Keratinocyte (primary cell): ENCODE data around the gene ZNF358. TPM values are rescaled to one million over a fixed set of nuclear protein-coding genes. Genes with fewer than 3 reads are reported as not detected.

Experiments
- DNase-seq: peaks from one replicate; pipeline ENCODE4 v3.0.0-alpha.2; 2011; ENCODE audit warnings: low read depth, missing footprints, low spot score
- FAIRE-seq: peaks from 2 replicates; lab custom pipeline; 2011; peaks lifted over from hg19 to GRCh38; lab: Jason Lieb, UNC
- H2AFZ ChIP-seq: 2 replicates; pipeline ENCODE4 v1.6.0; 2012; ENCODE audit warnings: low read length, control low read depth, inconsistent platforms; ENCODE audit not compliant: control insufficient read depth
- H3K27ac ChIP-seq: 2 replicates; pipeline ENCODE4 v1.5.1; 2011; ENCODE audit warnings: low read length; ENCODE audit not compliant: control insufficient read depth, insufficient read depth
- H3K27me3 ChIP-seq: 3 replicates; pipeline ENCODE4 v1.6.0; 2011; ENCODE audit warnings: low read length; ENCODE audit not compliant: control insufficient read depth, insufficient read depth; ENCODE audit errors: extremely low read depth
- H3K36me3 ChIP-seq, 2 experiments: 2 replicates in 1 of 2; 3 replicates in 1 of 2; pipeline ENCODE4 v1.5.1; 2011; ENCODE audit warnings: low read length in 2 of 2, mild to moderate bottlenecking in 1 of 2; ENCODE audit not compliant: control insufficient read depth in 2 of 2, insufficient read depth in 2 of 2; ENCODE audit errors: extremely low read depth in 1 of 2
- H3K4me1 ChIP-seq: 3 replicates; pipeline ENCODE4 v1.5.1; 2011; ENCODE audit warnings: low read length; ENCODE audit not compliant: control insufficient read depth, insufficient read depth; ENCODE audit errors: extremely low read depth
- H3K4me2 ChIP-seq: 3 replicates; pipeline ENCODE4 v1.6.0; 2011; ENCODE audit warnings: low read depth, low read length; ENCODE audit not compliant: control insufficient read depth, insufficient read depth; ENCODE audit errors: extremely low read depth
- H3K4me3 ChIP-seq, 3 experiments: fragments of 200-600 bp in 1 of 3; sonication (generic) in 1 of 3; 2 replicates in 2 of 3; 3 replicates in 1 of 3; pipeline ENCODE4 v1.5.1; 2011 to 2016; ENCODE audit warnings: low read length in 3 of 3, mild to moderate bottlenecking in 3 of 3, control low read depth in 2 of 3, inconsistent platforms in 1 of 3, low read depth in 1 of 3, mixed read lengths in 1 of 3, mixed run types in 1 of 3, moderate library complexity in 1 of 3; ENCODE audit not compliant: control insufficient read depth in 2 of 3, insufficient read depth in 2 of 3; ENCODE audit errors: extremely low read depth in 1 of 3
- H3K79me2 ChIP-seq: 2 replicates; pipeline ENCODE4 v1.6.0; 2012; ENCODE audit warnings: low read length; ENCODE audit not compliant: control insufficient read depth, insufficient read depth
- H3K9ac ChIP-seq: 3 replicates; pipeline ENCODE4 v1.6.0; 2011; ENCODE audit warnings: low read length; ENCODE audit not compliant: control insufficient read depth, insufficient read depth; ENCODE audit errors: extremely low read depth
- H3K9me1 ChIP-seq: 3 replicates; pipeline ENCODE4 v1.6.0; 2011; ENCODE audit warnings: low read length; ENCODE audit not compliant: control insufficient read depth, insufficient read depth; ENCODE audit errors: extremely low read depth
- H3K9me3 ChIP-seq: 2 replicates; pipeline ENCODE4 v1.5.1; 2012; ENCODE audit warnings: low read depth, low read length; ENCODE audit not compliant: control insufficient read depth
- H4K20me1 ChIP-seq: 3 replicates; pipeline ENCODE4 v1.6.0; 2011; ENCODE audit warnings: low read length; ENCODE audit not compliant: control insufficient read depth, insufficient read depth; ENCODE audit errors: extremely low read depth
- CTCF ChIP-seq, 3 experiments: IDR thresholded peaks in 1 of 3; conservative IDR thresholded peaks in 1 of 3; optimal IDR thresholded peaks in 1 of 3; 2 replicates in 2 of 3; 3 replicates in 1 of 3; pipeline versions ENCODE3 to v1.5.1; 2011; ENCODE audit warnings: low read length in 3 of 3, mild to moderate bottlenecking in 3 of 3, moderate library complexity in 2 of 3, control low read depth in 1 of 3, inconsistent platforms in 1 of 3; ENCODE audit not compliant: insufficient read depth in 2 of 3; ENCODE audit errors: extremely low read depth in 1 of 3
- EZH2 ChIP-seq: IDR thresholded peaks from one replicate; pipeline ENCODE4 v1.6.1; 2012; ENCODE audit warnings: inconsistent platforms, mild to moderate bottlenecking, low read length, moderate library complexity
- dilution Hi-C: fragments of 300-500 bp; cut with MboI; formaldehyde crosslinking; loops from one replicate; pipeline ENCODE4 v1.7.0; 2020; ENCODE audit warnings: low sequenced_read_pairs; ENCODE audit not compliant: extremely low pct_ligation_motif_present
- polyA plus RNA-seq, 5 experiments: library from polyadenylated mRNA; depleted of rRNA in 3 of 5; stranded (reverse) in 3 of 5; stranded (forward) in 1 of 5; unstranded in 1 of 5; fragments of >200 nt; gene quantifications; 1 replicate in 1 of 5; 2 replicates in 3 of 5; 3 replicates in 1 of 5; pipeline versions ENCODE4 v1.2.1 to v1.2.3, GENCODE V29; 2011 to 2012; ENCODE audit warnings: missing spikeins in 2 of 5, low read depth in 1 of 5, low replicate concordance in 1 of 5

Gene ZNF358
- polyA plus RNA-seq, 1 donor (not counting 4 experiments of a cell fraction or from before 2014, with no cell fraction given): 8.5 TPM

- DNase-seq: no peak
- peaks cover 8% of the 10 kb centered on the region for H3K4me1 ChIP-seq
- FAIRE-seq: no peak
- no peak overlapping the region for H3K27ac ChIP-seq
- no peaks in the 10 kb centered on the region for H3K9me3 ChIP-seq
- dilution Hi-C loops: no loop called here
- no peak overlapping the region for H2AFZ ChIP-seq
- no peaks in the 10 kb centered on the region for H3K79me2 ChIP-seq
- H3K36me3 ChIP-seq: no peaks in the 10 kb centered on the region
- no peak overlapping the region for H3K4me3 ChIP-seq
- H3K4me2 ChIP-seq: no peak overlapping the region
- peaks cover 10% of the 10 kb centered on the region for H3K27me3 ChIP-seq
- no peak overlapping the region for H3K9ac ChIP-seq
- no peaks in the 10 kb centered on the region for H3K9me1 ChIP-seq
- TF ChIP-seq CTCF (optimal IDR thresholded peaks at IDR 0.05 in 1 of 3, IDR thresholded peaks at IDR 0.05 in 1 of 3, conservative IDR thresholded peaks at IDR 0.05 in 1 of 3; ENCODE audit: extremely low read depth in 1 of 3, insufficient read depth in 2 of 3, low read length in 3 of 3): peak; percentile 13 to 35 (median 27)
- TF ChIP-seq EZH2: no peak
- H4K20me1 ChIP-seq: no peaks in the 10 kb centered on the region
These were observed 18.6 kb upstream of the ZNF358 start for GRCh38 chr19:7497292-7497691.

- Histone ChIP-seq H3K9ac (no peak overlapping the region), H2AFZ (peak overlapping the region; percentile 37)
These were observed 15.0 kb upstream of the ZNF358 start for GRCh38 chr19:7500811-7501450.

More at GRCh38 chr19:7500811-7501450, 15.0 kb upstream of the ZNF358 start:
- Histone ChIP-seq H3K27ac (no peak overlapping the region), H3K4me2 (peak overlapping the region; percentile 35), H3K4me3 (peak overlapping the region in 2 of 3 experiments; percentile 7 to 28), H3K9me1 (no peaks in the 10 kb centered on the region), H3K36me3 (no peaks in the 10 kb centered on the region), H3K4me1 (peaks cover 2% of the 10 kb centered on the region), H3K27me3 (peaks cover 10% of the 10 kb centered on the region), H3K9me3 (no peaks in the 10 kb centered on the region), H3K79me2 (no peaks in the 10 kb centered on the region), H4K20me1 (no peaks in the 10 kb centered on the region)
- FAIRE-seq (no peak), DNase-seq (no peak)
- TF ChIP-seq EZH2 (no peak), CTCF (optimal IDR thresholded peaks at IDR 0.05 in 1 of 3, IDR thresholded peaks at IDR 0.05 in 1 of 3, conservative IDR thresholded peaks at IDR 0.05 in 1 of 3; ENCODE audit: extremely low read depth in 1 of 3, insufficient read depth in 2 of 3, low read length in 3 of 3) (no peak)
- dilution Hi-C loops: no loop called here
